ENCODE measurements around the gene IFITM2. TPM values are rescaled to one million over a fixed set of nuclear protein-coding genes. Genes with fewer than 3 reads are reported as not detected.
A peak's percentile ranks its signal among the peaks of the same experiment; 100 is the strongest.

IFITM2 gene
- total RNA-seq, 1 donor, result 38.4 TPM

- DNase-seq (ENCODE audit: low read depth), result no peak
- TF ChIP-seq CTCF (IDR thresholded peaks at IDR 0.05; ENCODE audit: insufficient read depth, low read depth, low read length), result no peak
- peak overlapping the region; percentile 63 for H3K4me3 ChIP-seq (ENCODE audit: low read depth, low read length)
Measured at GRCh38 chr11:287821-288477, 19.7 kb upstream of the IFITM2 start.

DNA sequence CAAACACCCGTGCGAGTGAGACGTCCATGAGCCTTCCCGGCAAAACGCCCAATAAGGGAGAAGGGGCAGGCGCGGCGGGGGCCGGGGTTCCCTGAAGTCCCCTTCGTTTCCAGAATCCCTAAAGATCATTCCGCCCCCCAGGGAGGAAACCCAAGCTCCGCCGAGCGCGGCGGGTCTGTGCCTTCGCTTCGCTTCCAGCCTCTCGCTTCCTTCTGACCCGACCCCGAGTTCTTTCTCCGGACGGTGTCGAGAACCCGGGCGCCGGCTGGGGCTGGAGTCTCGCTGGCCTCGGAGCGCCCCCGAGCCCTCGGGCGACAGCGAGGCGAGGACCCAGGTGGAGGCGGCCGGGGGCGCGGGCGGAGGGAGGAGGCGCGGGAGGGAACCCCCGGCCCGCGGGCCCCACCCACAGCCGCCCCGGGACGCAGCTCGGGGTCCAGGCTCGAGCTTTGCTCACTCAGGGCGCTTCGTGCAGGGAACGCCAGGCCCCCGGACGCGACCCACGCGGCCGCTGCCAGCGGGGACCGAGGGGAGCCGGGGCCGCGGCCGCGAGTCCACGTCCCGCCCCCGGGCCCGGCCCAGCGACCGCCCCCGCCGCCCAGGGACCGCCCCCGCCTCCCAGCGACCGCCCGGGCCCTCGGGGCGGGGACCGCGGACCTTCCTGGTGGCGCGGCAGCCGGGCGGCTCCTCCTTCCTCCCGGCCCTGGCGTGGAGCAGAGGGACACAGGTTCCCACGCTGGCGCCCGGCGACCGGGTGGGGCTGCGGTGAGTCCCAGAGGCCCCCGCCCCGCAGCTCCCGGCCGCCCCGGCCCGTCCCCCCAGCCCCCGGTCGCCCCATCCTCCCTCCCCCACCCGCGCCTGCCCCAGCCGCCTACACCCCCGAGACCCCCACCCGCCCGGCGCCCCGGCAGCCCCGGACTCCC is 18.9 kb upstream of the IFITM2 start, which contains the start of gene PGGHG:
PGGHG (plus strand) TSS at position 649 of the 920 bp plus-strand sequence. CDS start 691 bp downstream, outside the sequence.
- DNase-seq (ENCODE audit: low read depth), result peak; percentile 38
- TF ChIP-seq CTCF (IDR thresholded peaks at IDR 0.05; ENCODE audit: insufficient read depth, low read depth, low read length), result no peak
- peak within 1 kb of the TSS; percentile 63 for H3K4me3 ChIP-seq (ENCODE audit: low read depth, low read length)

GRCh38 chr11:289398-289711 is 18.3 kb upstream of the IFITM2 start:
- DNase-seq (ENCODE audit: low read depth), result no peak
- no peak for TF ChIP-seq CTCF (IDR thresholded peaks at IDR 0.05; ENCODE audit: insufficient read depth, low read depth, low read length)
- H3K4me3 ChIP-seq (ENCODE audit: low read depth, low read length), result peak overlapping the region; percentile 63

GRCh38 chr11:289712-290620 is 17.6 kb upstream of the IFITM2 start:
- peak overlapping the region; percentile 63 for H3K4me3 ChIP-seq (ENCODE audit: low read depth, low read length)
- TF ChIP-seq CTCF (IDR thresholded peaks at IDR 0.05; ENCODE audit: insufficient read depth, low read depth, low read length), result no peak
- no peak for DNase-seq (ENCODE audit: low read depth)

DNA sequence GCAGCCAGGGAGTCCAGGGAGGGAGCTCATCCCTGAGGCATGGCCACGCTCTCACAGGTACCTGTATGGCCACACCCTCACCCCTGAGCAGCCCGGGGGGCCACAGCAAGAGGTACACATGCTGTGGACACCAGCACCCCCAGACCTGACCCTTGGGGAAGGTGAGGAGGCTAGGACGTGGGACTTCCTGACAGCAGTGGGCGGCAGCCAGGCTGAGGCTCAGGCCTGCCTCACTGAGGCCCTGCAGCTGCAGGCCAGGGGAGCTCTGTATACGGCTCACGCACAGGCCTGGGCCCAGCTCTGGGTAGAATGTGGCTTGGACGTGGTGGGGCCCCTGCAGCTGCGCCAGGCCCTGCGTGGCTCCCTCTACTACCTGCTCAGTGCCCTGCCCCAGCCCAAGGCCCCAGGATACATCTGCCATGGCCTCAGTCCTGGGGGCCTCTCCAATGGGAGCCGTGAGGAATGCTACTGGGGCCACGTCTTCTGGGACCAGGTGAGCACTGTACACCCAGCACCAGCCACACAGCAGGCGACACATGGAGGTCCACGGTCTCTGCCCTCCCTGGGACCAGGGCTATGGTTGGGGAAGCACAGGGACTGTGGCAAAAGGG is 16.9 kb upstream of the IFITM2 start:
- TF ChIP-seq CTCF (IDR thresholded peaks at IDR 0.05; ENCODE audit: insufficient read depth, low read depth, low read length), result no peak
- no peak overlapping the region for H3K4me3 ChIP-seq (ENCODE audit: low read depth, low read length)
- no peak for DNase-seq (ENCODE audit: low read depth)

All from fibroblast of villous mesenchyme (primary cell).